ENCODE results near the gene CHRNA9. TPM values are rescaled to one million over a fixed set of nuclear protein-coding genes. Genes with fewer than 3 reads are reported as not detected.

Gene CHRNA9
- total RNA-seq, 4 donors from 2014 or later = not detected

GRCh38 chr4:40316333-40316781 is 18.8 kb upstream of the CHRNA9 start:
- TF ChIP-seq CTCF (IDR thresholded peaks at IDR 0.05; ENCODE audit: low read depth) = no peak

DNA sequence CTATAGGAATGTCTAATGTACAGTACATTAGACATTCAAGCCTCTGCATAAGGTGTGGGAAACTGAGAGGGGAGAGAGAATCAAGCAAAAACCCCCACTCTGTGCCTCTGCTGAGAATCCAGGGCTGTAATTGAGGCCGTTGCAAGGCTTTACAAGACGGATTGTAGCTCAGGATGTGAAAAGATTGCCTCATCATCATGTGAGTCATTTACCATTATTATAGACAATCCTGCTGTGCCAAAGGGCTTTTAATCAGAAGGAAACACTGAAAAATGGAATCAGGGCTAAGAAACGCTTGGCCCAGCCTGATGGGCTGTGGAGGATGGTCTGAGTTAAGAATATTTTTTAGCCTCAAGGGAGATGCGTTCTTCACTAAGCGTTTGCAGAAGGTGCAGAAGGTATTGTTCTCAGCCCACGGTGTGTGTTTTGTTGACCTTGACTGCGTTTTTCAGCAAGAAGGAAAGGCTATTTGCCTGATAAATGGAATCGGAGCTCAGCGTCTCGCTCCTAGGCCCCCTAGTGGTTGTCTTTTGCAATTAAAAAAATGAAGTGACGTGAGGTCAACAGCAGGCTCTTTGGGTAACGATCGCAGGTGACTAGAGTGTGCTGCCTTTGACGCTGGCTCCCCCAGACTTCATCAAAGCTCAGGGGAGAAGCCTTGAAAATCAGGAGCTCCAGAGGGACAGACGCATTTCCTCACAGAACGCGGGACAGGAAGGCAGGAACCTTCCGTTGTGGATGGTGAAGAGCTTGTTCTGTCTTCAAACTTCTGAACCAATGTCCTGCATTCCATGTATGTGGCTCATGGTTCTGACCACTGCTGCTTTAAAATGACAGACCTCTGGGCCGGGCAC is 18.1 kb upstream of the CHRNA9 start:
- no peak for TF ChIP-seq CTCF (IDR thresholded peaks at IDR 0.05; ENCODE audit: low read depth)

DNA sequence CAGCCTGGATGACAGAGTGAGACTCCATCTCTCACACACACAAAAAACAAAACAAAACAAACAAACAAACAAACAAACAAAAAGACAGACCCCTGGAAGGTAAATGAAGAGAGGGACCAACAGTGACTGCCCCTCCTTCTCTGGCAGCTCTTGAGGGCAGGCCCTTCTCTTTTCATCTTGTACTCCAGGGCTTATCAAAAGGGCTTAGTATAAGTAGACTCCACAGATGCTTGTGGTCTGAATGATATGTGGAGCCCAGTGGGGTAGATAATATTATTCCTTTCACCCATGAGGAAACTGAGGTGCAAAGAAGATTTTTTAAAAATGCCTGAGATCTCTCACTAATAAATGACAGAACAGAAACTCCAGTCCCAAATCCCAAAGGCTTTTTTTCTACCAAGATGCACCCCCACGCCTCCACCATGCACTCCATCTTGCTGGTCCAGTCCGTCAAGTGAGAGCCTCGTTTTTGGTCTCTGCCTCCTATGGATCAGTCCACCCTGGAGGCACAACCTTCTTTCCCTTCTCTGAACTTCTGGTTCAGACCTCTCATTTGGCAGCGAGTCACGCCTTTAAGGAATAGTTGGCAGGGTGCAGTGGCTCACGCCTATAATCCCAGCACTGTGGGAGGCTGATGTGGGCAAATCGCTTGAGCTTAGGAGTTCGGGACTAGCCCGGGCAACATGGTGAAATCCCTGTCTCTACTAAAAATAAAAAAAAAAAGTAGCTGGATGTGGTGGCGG is 17.0 kb upstream of the CHRNA9 start:
- no peak for TF ChIP-seq CTCF (IDR thresholded peaks at IDR 0.05; ENCODE audit: low read depth)

DNA sequence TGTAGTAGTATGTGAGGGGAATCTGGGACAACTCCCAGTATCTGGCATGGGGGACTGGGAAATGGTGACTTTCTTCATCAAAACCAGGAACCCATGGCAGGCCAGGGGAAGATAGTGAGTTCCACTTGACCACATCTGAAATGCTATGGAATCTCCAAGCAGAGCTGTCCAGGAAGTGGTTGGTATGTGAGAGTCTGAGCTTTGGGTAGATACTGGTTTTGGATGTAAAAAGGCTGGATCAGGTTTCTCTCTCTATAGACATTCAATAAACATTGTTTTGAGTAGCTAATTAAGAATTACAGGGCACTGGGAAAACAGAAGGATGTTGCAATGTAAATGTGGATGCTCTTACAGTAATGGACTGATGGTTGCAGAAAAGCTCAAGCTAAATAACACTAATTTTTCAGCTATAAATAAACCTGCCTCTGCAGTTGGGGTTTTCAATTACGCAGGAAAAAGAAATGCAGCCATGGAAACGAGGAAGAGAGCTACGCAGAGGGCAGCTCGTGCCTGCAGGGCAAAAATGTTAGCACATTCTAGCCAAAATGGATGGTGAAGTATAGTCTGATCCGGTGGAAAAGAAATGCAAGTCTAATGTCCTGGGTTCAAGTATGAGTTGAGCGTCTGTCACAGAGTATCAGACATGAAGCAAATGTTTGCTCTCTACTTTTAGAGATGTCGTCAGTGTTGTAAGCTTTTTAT is 13.4 kb upstream of the CHRNA9 start:
- TF ChIP-seq CTCF (IDR thresholded peaks at IDR 0.05; ENCODE audit: low read depth) = no peak

DNA sequence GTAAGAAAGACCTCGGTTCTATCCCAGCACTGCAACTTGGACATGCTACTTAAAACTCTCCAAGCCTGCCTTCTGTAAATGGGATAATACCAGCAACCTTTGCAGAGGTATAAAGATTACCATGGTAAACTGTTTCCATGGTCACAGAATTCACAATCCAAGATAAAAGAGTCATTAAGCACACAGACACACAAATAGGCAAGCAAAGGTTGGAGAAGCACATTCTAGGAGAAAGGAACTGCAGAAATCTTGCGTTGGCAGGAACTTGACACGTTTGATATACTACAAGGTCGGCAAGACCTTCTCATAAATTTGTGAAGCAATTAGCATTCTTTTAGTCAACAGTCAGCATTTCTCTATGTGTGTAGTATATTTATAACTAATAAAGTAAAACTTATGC is 12.3 kb upstream of the CHRNA9 start:
- no peak for TF ChIP-seq CTCF (IDR thresholded peaks at IDR 0.05; ENCODE audit: low read depth)

DNA sequence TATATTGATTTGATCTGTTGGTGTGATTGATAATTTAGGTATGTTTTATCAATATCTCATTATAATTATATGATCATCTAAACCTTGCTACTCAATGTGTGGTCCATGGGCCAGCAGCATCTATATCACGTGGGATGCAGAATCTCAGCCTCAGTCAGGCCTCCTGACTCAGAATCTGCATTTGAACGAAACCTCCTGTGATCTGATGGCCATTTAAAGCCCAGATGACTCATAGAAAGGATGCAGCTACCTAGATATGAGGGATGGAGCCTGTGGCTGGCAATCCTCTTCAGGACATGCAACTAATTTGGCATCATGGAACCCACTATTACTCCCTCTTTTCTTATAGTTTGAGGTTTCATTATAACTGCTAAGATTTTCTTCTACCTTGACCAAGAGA is 11.3 kb upstream of the CHRNA9 start:
- TF ChIP-seq CTCF (IDR thresholded peaks at IDR 0.05; ENCODE audit: low read depth) = no peak
